Thymus (tissue), 11 donors: ENCODE data around the gene POLE4. TPM values are rescaled to one million over a fixed set of nuclear protein-coding genes. Genes with fewer than 3 reads are reported as not detected.

Experiments
- DNase-seq, 9 donors: peaks; one replicate each; pipeline ENCODE4 v3.0.0-alpha.2; 2013; ENCODE audit warnings: low spot score in 9 of 9, low read depth in 6 of 9, missing footprints in 1 of 9
- H3K27ac ChIP-seq, 2 donors: one replicate each; pipeline ENCODE4 v1.5.1; 2013; ENCODE audit warnings: control low read depth in 1 of 2, low read depth in 1 of 2, low read length in 1 of 2, mild to moderate bottlenecking in 1 of 2, moderate library complexity in 1 of 2
- H3K27me3 ChIP-seq, 2 donors: one replicate each; pipeline ENCODE4 v1.5.1; 2013; ENCODE audit warnings: low read length in 1 of 2; ENCODE audit not compliant: control insufficient read depth in 2 of 2, insufficient read depth in 1 of 2
- H3K36me3 ChIP-seq, 2 donors: one replicate each; pipeline ENCODE4 v1.5.1; 2013; ENCODE audit warnings: low read length in 1 of 2, mild to moderate bottlenecking in 1 of 2, moderate library complexity in 1 of 2; ENCODE audit not compliant: control insufficient read depth in 2 of 2, insufficient read depth in 2 of 2
- H3K4me1 ChIP-seq, 2 donors: one replicate each; pipeline ENCODE4 v1.5.1; 2013; ENCODE audit warnings: low read length in 2 of 2; ENCODE audit not compliant: control insufficient read depth in 2 of 2, insufficient read depth in 2 of 2
- H3K4me3 ChIP-seq, 2 donors: one replicate each; pipeline ENCODE4 v1.5.1; 2013; ENCODE audit warnings: low read length in 2 of 2, control low read depth in 1 of 2, mild to moderate bottlenecking in 1 of 2
- H3K9me3 ChIP-seq, 2 donors: one replicate each; pipeline ENCODE4 v1.5.1; 2013; ENCODE audit warnings: low read length in 1 of 2, mild to moderate bottlenecking in 1 of 2; ENCODE audit not compliant: control insufficient read depth in 2 of 2, insufficient read depth in 1 of 2
- WGBS: extraction: QIAGEN DNeasy Blood & Tissue Kit; methylation state at CpG from one replicate; pipeline ENCODE4 v1.1.7; 2013; 5-methylcytosine and 5-hydroxymethylcytosine counted together
- polyA plus RNA-seq: library from polyadenylated mRNA; stranded (reverse); fragments of 200-250 nt; gene quantifications from one replicate; pipeline ENCODE4 v1.2.3, GENCODE V29; 2013
- total RNA-seq: library from RNA; stranded (reverse); fragments of 120-200 nt; gene quantifications from one replicate; pipeline ENCODE4 v1.2.4, GENCODE V29; 2013
- donor health status: healthy.

Gene POLE4
- total and polyA plus RNA-seq, 2 donors = 44.4 to 61.0 TPM

DNA sequence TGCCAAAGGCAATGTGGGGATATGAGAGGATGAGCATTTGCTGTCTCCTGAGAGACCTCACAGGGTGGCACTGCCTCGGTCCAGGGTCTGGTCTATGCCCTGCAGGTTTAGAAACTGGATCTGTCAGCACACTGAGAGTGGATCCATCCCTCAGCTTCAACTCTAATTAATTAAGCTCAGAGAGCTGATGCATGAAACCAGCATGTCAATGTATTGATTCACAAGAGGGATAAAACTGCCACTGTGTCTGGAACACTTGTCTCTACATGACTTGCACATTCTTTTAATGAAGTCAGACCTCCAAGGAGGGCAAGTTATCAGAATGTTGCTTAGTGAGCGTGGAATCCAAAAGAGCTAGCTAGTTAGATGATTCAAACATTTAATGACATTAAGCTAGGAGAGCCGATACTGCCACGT is 22.5 kb upstream of the POLE4 start:
- no peak for DNase-seq
- WGBS = 97% methylated on average over 4 of the region's 4 CpGs
- H3K4me1 ChIP-seq = no peaks in the 10 kb centered on the region
- no peaks in the 10 kb centered on the region for H3K9me3 ChIP-seq
- no peak overlapping the region for H3K27ac ChIP-seq
- peaks cover 0 to 4% of the 10 kb centered on the region in 2 donors for H3K36me3 ChIP-seq
- no peak overlapping the region for H3K4me3 ChIP-seq
- no peaks in the 10 kb centered on the region for H3K27me3 ChIP-seq

DNA sequence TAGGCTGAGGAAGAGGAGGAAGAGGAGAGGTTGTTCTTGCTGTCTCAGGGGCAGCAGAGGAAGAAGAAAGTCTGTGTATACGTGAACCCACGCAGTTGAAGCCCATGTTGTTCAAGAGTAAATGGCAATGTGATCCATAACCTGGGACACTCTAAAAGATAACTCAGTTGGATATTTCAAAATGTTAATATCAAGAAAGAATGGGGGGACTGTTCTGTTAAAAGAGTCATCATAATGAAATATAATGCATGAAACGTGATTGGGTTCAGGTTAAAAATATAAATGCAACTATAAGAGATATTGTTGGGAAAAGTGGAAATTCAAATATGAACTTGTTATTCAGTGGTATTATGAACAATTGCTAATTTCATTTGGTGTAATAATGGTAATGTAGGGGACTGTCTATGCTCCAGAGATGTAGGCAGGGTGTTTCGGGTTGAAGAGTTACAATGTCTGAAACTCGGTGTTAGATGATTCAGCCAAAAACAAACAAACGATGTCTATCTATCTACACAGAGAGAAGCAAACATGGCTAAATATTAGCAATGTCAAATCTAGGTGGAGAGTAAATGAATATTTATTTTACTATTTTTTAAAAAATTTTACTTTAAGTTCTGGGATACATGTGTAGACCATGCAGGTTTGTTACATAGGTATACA is 21.1 kb upstream of the POLE4 start:
- Histone ChIP-seq H3K9me3 (no peaks in the 10 kb centered on the region), H3K4me3 (no peak overlapping the region), H3K4me1 (no peaks in the 10 kb centered on the region), H3K36me3 (peaks cover 0 to 4% of the 10 kb centered on the region in 2 donors), H3K27me3 (no peaks in the 10 kb centered on the region), H3K27ac (no peak overlapping the region)
- no peak for DNase-seq
- 98% methylated on average over 6 of the region's 6 CpGs for WGBS

DNA sequence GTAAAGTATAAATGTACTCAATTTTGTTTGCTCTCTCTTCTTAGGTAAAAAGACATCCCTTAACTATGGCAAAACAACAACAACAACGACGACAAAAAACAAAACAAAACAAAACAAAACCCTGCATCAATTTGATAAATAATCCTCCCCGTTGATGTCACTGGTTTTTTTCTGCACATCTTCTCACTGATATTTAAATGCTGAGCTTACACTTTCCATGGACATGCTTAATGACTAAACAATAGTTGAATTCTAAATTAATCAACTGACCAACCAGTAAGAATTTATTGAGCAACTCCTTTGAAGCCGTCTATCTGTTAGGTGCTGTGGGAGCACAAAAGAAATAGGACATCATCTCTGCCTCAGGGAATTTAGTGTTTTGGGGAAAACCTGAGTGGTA is 20.2 kb upstream of the POLE4 start:
- Histone ChIP-seq H3K27me3 (no peaks in the 10 kb centered on the region), H3K27ac (no peak overlapping the region), H3K4me3 (no peak overlapping the region), H3K36me3 (peaks cover 0 to 3% of the 10 kb centered on the region in 2 donors), H3K9me3 (no peaks in the 10 kb centered on the region), H3K4me1 (no peaks in the 10 kb centered on the region)
- over 99% methylated on average over 4 of the region's 4 CpGs for WGBS
- no peak for DNase-seq

DNA sequence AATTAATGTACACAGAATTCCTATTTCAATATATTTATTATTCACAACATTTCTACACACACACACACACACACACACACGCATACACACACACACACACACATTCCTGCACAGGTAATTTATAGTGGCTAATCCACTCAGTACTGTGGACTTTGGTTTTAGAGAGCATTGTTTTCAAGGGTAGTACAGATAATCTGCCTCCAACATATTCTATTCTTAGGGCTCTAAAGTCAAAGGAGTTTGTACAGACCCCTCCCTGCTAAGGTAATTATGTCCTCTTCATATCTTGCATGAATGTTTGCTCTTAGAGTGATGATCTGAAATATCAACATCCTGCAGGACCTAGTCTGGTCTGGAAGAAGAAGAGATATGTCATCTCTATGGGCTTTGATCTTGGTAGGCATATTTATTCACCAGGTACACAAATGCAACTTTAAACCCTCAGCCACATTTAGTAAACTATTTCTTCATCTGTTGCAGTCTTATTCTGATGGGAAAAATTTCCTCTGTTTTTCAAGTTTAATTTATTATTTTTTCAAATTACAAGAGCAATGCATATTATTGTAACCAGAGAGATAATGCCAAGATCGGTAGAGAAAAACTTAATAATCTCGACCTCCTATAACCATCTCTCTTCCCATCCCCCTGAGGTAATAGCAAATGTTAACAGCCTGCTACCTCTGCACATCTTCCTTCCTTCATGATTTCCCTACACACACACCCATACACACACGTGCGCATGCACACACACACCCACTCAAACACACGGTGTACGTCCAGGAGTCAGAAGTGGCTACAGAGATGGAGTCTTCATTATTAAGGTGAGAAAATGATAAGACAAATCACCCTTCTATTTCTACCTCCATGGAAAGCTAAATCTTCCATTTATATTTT is 18.3 kb upstream of the POLE4 start:
- 98% methylated on average over 7 of the region's 7 CpGs for WGBS

DNA sequence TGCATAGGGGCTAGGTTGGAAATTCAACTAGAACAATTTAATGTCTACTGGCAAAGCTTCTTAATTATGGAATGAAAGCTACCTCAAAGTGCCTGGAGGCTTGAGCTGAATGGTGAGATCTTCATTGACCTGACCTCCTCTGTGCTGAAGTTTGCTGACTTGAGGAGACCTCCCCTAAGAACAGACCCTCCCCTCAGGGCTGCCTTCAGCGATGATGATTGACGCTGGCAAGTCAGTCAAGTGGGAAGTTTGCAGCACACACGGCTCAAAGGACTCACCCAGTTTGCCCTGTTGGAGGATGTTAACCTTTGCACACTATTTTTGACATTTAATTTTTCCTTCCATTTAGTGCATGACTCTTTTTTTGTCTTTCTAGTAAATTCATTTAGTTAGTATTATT is 17.2 kb upstream of the POLE4 start:
- Histone ChIP-seq H3K4me3 (no peak overlapping the region), H3K36me3 (peaks cover 0 to 4% of the 10 kb centered on the region in 2 donors), H3K9me3 (no peaks in the 10 kb centered on the region), H3K4me1 (no peaks in the 10 kb centered on the region), H3K27ac (no peak overlapping the region), H3K27me3 (no peaks in the 10 kb centered on the region)
- DNase-seq = no peak
- 95% methylated on average over 3 of the region's 3 CpGs for WGBS

More for the DNA sequence above, 18.3 kb upstream of the POLE4 start:
- DNase-seq = no peak
- no peak overlapping the region for H3K27ac ChIP-seq
- H3K27me3 ChIP-seq = no peaks in the 10 kb centered on the region
- H3K9me3 ChIP-seq = no peaks in the 10 kb centered on the region
- H3K36me3 ChIP-seq = peaks cover 0 to 4% of the 10 kb centered on the region in 2 donors
- no peak overlapping the region for H3K4me3 ChIP-seq
- H3K4me1 ChIP-seq = no peaks in the 10 kb centered on the region

DNA sequence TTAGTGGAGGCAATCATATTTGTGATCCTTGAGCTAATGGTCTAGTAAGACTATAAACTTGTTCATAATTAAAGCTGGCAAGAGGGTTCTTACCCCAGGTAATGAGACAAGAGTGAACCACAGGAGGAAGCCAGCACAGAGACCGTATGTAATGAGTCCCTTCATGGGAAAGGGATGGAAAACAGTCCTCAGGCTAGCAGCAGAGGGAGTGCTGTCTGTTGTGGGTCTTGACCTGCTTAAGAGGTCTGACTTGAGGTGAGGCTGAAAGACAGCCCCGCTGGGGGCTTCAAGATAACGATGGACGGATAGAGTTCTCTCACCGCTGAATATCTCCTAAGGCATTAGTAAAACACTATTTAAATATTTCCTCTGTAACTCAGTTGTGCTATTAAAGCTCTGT is 16.2 kb upstream of the POLE4 start:
- Histone ChIP-seq H3K9me3 (no peaks in the 10 kb centered on the region), H3K36me3 (peaks cover 0 to 4% of the 10 kb centered on the region in 2 donors), H3K4me3 (no peak overlapping the region), H3K4me1 (no peaks in the 10 kb centered on the region), H3K27ac (no peak overlapping the region), H3K27me3 (no peaks in the 10 kb centered on the region)
- WGBS = 97% methylated on average over 5 of the region's 5 CpGs
- DNase-seq = no peak

DNA sequence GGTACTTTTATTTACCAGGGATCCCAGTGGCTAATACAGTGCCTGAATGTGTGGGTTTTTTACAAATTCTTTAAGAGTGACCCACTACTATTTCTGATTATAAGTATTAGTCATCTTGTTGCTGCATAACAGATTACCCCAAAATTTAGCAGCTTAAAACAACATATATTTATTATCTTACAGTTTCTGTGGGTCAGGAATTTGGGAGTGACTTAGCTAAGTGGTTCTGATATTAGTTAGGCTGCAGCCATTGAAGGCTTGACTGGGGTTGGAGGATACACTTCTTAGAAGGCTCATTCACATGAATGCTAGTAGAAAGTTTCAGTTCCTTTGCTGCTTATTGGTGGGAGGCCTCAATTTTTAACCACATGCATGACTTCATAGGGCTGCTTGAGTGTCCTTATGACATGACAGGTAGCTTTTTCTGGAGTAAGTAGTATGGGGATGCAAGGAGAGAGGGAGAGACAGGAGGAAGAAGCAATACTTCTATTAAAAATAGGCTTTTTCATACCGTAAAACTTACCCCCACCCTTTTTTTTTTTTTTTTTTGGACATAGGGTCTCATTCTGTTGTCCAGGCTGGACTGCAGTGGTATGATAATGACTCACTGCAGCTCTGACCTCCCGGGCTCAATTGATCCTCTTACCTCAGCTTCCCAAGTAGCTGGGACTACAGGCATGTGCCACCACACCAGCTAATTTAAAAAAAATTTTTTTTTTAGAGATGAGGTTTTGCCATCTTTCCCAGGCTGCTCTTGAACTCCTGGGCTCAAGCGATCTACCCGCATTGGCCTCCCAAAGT is 13.3 kb upstream of the POLE4 start:
- no peaks in the 10 kb centered on the region for H3K4me1 ChIP-seq
- no peaks in the 10 kb centered on the region for H3K27me3 ChIP-seq
- no peak overlapping the region for H3K4me3 ChIP-seq
- no peak for DNase-seq
- WGBS = 96% methylated on average over 4 of the region's 4 CpGs
- peaks cover 0 to 9% of the 10 kb centered on the region in 2 donors for H3K9me3 ChIP-seq
- no peak overlapping the region for H3K27ac ChIP-seq
- peaks cover 0 to 4% of the 10 kb centered on the region in 2 donors for H3K36me3 ChIP-seq

DNA sequence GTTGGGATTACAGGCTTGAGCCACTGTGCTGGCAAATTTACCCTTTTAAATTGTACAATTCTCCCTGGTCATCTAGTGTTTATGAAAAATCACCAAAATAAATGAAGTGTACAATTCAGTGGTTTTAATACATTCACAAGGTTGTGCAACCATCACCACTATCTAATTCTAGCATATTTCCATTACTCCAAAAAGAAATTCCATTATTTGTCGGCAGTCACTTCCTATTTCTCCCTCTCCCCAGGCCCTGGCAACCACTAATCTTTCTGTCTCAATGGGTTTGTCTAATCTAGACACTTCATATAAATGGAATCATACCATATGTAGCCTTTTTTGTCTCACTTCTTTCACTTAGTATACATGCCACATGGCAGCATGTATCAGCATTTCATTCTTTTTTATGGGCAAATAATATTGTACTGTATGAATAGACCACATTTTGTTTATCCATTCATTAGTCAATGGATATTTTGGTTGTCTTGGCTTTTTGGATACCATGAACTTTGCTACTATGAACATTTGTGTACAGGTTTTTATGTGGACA is 12.6 kb upstream of the POLE4 start:
- no peak for DNase-seq
- 90% methylated on average over 1 of the region's 1 CpG for WGBS
- Histone ChIP-seq H3K27ac (no peak overlapping the region), H3K27me3 (no peaks in the 10 kb centered on the region), H3K36me3 (peaks cover 0 to 4% of the 10 kb centered on the region in 2 donors), H3K4me1 (no peaks in the 10 kb centered on the region), H3K4me3 (no peak overlapping the region), H3K9me3 (peaks cover 0 to 9% of the 10 kb centered on the region in 2 donors)
